ENCODE data around the gene CCRL2.
"Not testable (repeated sequence)": the region's sequence is repeated elsewhere in the genome, so short reads cannot be mapped to it uniquely, and the experiment has no call there.

CCRL2 gene

GRCh38 chr3:46405301-46406019, 1.6 kb upstream of the CCRL2 start:
- DNase-seq = no peak

- DNase-seq = no peak
These were observed 644 bp upstream of the CCRL2 start for GRCh38 chr3:46406443-46406787.

GRCh38 chr3:46407970-46408369, 911 bp downstream of the CCRL2 start:
- DNase-seq = no peak

DNA sequence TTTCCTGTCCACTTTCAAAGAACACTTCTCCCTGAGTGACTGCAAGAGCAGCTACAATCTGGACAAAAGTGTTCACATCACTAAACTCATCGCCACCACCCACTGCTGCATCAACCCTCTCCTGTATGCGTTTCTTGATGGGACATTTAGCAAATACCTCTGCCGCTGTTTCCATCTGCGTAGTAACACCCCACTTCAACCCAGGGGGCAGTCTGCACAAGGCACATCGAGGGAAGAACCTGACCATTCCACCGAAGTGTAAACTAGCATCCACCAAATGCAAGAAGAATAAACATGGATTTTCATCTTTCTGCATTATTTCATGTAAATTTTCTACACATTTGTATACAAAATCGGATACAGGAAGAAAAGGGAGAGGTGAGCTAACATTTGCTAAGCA, 1.8 kb downstream of the CCRL2 start:
- DNase-seq = no peak

DNA sequence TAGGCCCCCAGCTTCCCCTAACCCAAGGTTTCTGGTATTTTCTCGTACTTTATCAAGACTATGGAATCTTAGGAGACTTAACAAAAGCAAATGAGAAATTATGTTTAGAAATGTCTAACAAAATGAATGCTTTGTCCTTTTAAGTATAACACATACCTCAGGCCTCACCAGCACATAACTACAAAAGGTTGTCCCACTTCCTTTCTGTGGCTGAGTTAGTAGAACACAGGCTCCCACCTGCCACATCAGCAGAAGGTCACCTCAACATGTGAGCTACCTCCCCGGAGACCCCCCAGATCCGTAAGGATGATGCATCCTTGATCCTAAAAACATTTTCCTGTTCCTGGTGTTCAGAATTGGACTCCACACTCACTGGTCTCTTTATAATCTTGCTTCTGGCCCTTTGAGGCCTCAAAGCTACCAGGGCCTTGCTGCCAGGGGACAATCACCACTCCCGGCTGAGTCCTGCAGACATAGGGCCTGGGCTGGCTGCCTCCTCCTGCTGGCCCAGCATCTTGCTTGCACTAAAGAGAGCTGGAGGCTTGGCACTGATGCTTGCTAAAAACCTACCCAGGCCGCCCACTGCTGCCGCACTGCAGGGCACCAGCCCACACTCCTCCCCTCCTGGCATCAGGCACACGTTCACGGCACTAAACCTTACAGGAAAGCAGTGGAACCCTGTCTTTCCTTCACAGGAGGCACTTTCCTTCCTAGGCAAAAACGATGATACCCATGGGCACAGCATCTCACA, 2.9 kb downstream of the CCRL2 start:
- no peak for DNase-seq

- DNase-seq = no peak
These were observed 3.6 kb downstream of the CCRL2 start for GRCh38 chr3:46410669-46411068.

- no peak for DNase-seq
These were observed 4.2 kb downstream of the CCRL2 start for GRCh38 chr3:46411271-46411670.

- no peak for DNase-seq
These were observed 5.8 kb downstream of the CCRL2 start for GRCh38 chr3:46412786-46413298.

DNA sequence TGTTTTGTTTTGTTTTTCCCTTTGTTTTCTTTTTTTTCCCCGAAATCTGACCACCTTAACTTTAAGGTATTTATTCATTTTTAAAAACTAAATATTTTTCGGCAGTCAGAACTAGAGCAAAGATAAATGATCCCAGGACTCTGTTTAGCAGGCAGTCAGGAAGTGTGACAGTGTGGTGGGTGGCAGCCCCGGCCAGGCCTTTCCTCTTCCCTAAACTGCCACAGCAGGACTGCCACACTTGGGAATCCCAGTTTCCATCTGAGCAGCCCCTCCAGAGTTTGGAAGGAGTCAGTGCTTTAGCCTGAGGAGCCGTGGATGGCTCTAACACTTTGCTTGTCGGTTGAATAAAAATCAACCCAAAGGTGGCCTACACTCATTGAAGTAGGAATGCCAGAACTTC, 6.9 kb downstream of the CCRL2 start:
- DNase-seq = no peak

GRCh38 chr3:46414739-46415138, 7.7 kb downstream of the CCRL2 start:
- no peak for DNase-seq

GRCh38 chr3:46416125-46416810, 9.2 kb downstream of the CCRL2 start:
- no peak for DNase-seq

DNA sequence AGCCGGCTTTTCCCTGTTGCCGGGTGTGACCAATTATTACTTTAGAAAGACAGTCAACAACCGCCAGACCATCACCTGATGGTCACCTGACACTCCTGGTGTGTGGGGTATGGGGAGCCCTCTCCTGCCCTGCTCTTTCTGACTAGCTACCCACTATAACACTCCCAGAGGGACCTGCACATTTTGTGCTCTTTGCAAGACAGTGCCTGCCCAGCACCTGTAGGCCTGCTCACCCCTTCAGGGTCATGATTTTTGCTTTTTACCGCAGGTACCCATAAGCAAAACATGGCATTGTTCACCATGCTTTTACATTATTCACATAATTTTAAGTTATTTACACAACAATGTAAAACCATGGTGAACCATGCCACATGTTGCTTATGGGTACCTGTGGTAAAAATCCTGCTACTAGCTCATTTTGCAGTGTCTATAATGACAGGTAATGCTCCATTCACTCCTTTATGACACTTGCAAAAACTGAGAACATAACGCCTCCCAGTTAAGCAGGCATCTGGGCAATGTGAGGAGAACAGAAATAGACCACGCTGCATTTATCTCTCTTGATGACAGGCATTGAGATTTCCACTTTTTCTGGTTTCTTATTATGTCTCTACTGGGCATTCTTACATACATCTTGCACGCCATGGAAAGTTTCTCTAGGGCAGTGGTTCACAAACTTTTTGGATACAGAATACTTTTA, 9.9 kb downstream of the CCRL2 start:
- no peak for DNase-seq

GRCh38 chr3:46417841-46418611, 11.0 kb downstream of the CCRL2 start:
- DNase-seq = no peak

DNA sequence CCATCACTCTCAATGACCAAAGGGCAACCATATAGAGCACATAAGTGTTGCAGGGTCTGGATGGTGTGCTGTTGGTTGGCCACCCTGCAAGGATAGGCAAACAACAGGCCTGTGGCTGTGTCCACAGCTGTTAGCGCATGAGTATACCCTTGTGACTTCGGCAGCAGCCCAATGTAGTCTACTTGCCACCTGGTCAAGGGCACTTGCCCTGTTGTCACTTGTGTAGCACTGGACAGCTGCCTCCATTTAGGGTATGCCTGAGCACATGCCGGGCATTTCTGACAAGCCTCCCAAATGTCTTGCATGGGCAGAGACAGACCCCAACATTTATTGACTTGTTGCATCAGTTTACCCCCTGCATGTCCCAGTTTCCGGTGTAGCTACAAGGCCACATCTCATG, 12.8 kb downstream of the CCRL2 start:
- DNase-seq = no peak

GRCh38 chr3:46420931-46421330, 13.9 kb downstream of the CCRL2 start:
- DNase-seq = no peak

GRCh38 chr3:46422617-46423016, 15.6 kb downstream of the CCRL2 start:
- no peak for DNase-seq

GRCh38 chr3:46423588-46423987, 16.5 kb downstream of the CCRL2 start:
- DNase-seq = no peak

DNA sequence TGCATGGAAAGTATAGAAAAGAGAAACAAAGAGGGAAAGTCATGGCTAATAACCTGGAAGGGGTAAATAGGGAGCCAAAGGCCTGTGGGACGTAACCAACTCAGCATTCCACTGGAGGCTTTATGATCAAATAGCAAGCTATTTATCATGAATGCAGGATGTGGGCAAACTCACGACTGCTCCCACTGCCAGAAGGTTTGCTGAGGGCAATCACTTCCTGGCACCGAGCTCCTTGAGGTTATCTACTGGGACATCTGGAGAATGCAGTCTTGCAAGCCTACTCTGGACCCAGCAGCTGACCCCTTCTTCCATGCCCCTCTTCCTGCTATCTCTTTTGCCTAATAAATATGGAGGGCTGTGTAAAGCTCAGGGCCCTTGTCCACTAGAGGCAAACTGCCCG, 19.4 kb downstream of the CCRL2 start:
- DNase-seq = not testable (repeated sequence)

DNA sequence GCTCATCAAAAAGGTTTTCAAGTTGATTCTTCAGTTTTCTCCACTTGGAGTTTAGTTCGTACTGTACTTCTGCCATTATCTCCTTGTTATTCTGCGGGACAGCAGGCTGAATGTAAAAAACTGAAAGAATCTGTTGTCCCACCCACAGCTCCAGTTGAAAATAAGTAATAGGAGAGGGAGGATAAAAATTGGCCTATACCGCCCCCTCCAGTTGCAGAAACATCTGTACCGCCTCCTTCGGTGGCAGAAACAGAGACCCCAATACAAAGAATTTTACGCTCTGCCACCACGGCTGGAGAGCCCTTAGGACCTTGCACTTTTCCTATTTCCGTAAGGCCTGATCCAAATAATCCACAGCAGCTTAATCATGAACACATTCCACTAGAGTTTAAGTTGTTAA, 20.3 kb downstream of the CCRL2 start:
- not testable (repeated sequence) for DNase-seq

DNA sequence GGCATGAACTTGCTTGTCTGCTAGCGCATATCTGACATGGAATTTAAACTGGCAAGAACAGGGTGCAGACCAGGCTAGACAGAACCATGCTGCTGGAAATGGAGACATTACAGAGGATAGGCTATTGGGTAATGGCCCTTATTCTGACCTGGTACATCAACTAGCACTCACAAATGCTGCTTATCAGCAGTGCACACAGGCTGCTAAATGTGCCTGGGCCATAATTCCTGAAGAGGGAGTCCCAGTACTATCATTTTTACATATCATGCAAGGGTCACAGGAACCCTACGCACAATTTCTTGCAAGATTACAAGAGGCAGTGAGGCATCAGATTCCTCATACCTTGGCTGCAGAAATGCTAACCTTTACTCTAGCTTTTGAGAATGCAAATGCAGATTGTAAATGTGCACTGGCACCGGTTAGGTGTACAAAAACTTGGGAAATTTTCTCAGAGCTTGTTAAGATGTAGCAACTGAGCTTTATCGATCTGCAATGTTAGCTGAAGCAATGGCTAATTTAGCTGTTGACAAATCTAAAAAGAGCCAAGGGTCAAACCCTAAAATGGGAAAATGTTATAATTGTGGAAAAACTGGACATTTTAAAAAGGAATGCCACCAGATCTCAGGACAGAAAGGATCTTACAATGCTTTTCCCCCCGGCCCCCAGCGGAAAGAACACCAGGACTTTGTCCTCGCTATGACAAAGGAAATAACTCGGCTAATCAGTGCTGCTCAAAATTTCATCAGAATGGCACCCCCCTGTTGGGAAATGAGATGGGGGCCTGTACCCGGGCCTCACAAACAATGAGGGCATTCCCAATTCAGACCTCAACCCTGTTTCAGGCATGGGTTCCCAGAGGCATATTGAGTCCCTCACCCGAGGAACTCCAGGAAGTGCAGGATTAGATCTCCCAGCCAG, 21.1 kb downstream of the CCRL2 start:
- DNase-seq = no peak

- DNase-seq = no peak
These were observed 22.2 kb downstream of the CCRL2 start for GRCh38 chr3:46429250-46429649.

All from fibroblast of upper back skin (primary cell).